Measurements from ENCODE around the gene SHC3. TPM values are rescaled to one million over a fixed set of nuclear protein-coding genes. Genes with fewer than 3 reads are reported as not detected.

Gene SHC3
- total RNA-seq, 2 donors from 2014 or later: not detected

- H3K36me3 Mint-ChIP-seq (ENCODE audit: insufficient read depth in 2 of 2): peaks cover 0 to 3% of the 10 kb centered on the region in 2 donors
- ATAC-seq (replicated peaks in 1 of 2): no peak
- peaks cover 5 to 6% of the 10 kb centered on the region in 2 donors for H3K9me3 Mint-ChIP-seq
- H3K4me1 Mint-ChIP-seq (ENCODE audit: low read depth): peaks cover 4% of the 10 kb centered on the region
- peaks cover 4% of the 10 kb centered on the region for H3K27me3 Mint-ChIP-seq (ENCODE audit: low read depth)
- DNase-seq: no peak
- no peak overlapping the region for H3K4me3 Mint-ChIP-seq
- no peak overlapping the region for H3K27ac Mint-ChIP-seq
These were observed 28.4 kb upstream of the SHC3 start for GRCh38 chr9:89207026-89207425.

- Mint-ChIP-seq H3K36me3 (ENCODE audit: insufficient read depth in 2 of 2) (peaks cover 0 to 3% of the 10 kb centered on the region in 2 donors), H3K4me3 (no peak overlapping the region), H3K27me3 (ENCODE audit: low read depth) (peaks cover 4% of the 10 kb centered on the region), H3K27ac (no peak overlapping the region), H3K9me3 (peaks cover 10 to 14% of the 10 kb centered on the region in 2 donors), H3K4me1 (ENCODE audit: low read depth) (peaks cover 4% of the 10 kb centered on the region)
- ATAC-seq (replicated peaks in 1 of 2) (no peak), DNase-seq (no peak)
These were observed 26.2 kb upstream of the SHC3 start for GRCh38 chr9:89204801-89205200.

GRCh38 chr9:89195131-89195797 lies 16.6 kb upstream of the SHC3 start:
- no peak for DNase-seq
- peaks cover 1 to 3% of the 10 kb centered on the region in 2 donors for H3K36me3 Mint-ChIP-seq (ENCODE audit: insufficient read depth in 2 of 2)
- H3K27ac Mint-ChIP-seq: no peak overlapping the region
- no peak for ATAC-seq (replicated peaks in 1 of 2)
- no peak overlapping the region for H3K4me3 Mint-ChIP-seq
- H3K9me3 Mint-ChIP-seq: peaks cover 4 to 12% of the 10 kb centered on the region in 2 donors
- no peaks in the 10 kb centered on the region for H3K4me1 Mint-ChIP-seq (ENCODE audit: low read depth)
- H3K27me3 Mint-ChIP-seq (ENCODE audit: low read depth): peaks cover 15% of the 10 kb centered on the region

- Mint-ChIP-seq H3K36me3 (ENCODE audit: insufficient read depth in 2 of 2) (peaks cover 1 to 3% of the 10 kb centered on the region in 2 donors), H3K27me3 (ENCODE audit: low read depth) (peaks cover 21% of the 10 kb centered on the region), H3K4me1 (ENCODE audit: low read depth) (no peaks in the 10 kb centered on the region), H3K4me3 (no peak overlapping the region), H3K27ac (no peak overlapping the region), H3K9me3 (peaks cover 4 to 9% of the 10 kb centered on the region in 2 donors)
- ATAC-seq (replicated peaks in 1 of 2): no peak
- no peak for DNase-seq
These were observed 16.0 kb upstream of the SHC3 start for GRCh38 chr9:89194421-89195130.

- H3K9me3 Mint-ChIP-seq: peaks cover 0 to 3% of the 10 kb centered on the region in 2 donors
- H3K4me3 Mint-ChIP-seq: no peak overlapping the region
- DNase-seq (no peak), ATAC-seq (replicated peaks in 1 of 2) (no peak)
- no peak overlapping the region for H3K27ac Mint-ChIP-seq
- H3K36me3 Mint-ChIP-seq (ENCODE audit: insufficient read depth in 2 of 2): peaks cover 0 to 1% of the 10 kb centered on the region in 2 donors
- no peaks in the 10 kb centered on the region for H3K4me1 Mint-ChIP-seq (ENCODE audit: low read depth)
- peaks cover 27% of the 10 kb centered on the region for H3K27me3 Mint-ChIP-seq (ENCODE audit: low read depth)
These were observed 12.4 kb upstream of the SHC3 start for GRCh38 chr9:89191004-89191403.

GRCh38 chr9:89189215-89189614 lies 10.6 kb upstream of the SHC3 start:
- peaks cover 43% of the 10 kb centered on the region for H3K27me3 Mint-ChIP-seq (ENCODE audit: low read depth)
- no peaks in the 10 kb centered on the region for H3K9me3 Mint-ChIP-seq
- no peak for DNase-seq
- no peak for ATAC-seq (replicated peaks in 1 of 2)
- no peak overlapping the region for H3K4me3 Mint-ChIP-seq
- H3K27ac Mint-ChIP-seq: no peak overlapping the region
- no peaks in the 10 kb centered on the region for H3K4me1 Mint-ChIP-seq (ENCODE audit: low read depth)
- H3K36me3 Mint-ChIP-seq (ENCODE audit: insufficient read depth in 2 of 2): peaks cover 0 to 1% of the 10 kb centered on the region in 2 donors

- DNase-seq (no peak), ATAC-seq (replicated peaks in 1 of 2) (no peak)
- peaks cover 0 to 1% of the 10 kb centered on the region in 2 donors for H3K36me3 Mint-ChIP-seq (ENCODE audit: insufficient read depth in 2 of 2)
- H3K27ac Mint-ChIP-seq: no peak overlapping the region
- H3K4me3 Mint-ChIP-seq: no peak overlapping the region
- no peaks in the 10 kb centered on the region for H3K9me3 Mint-ChIP-seq
- no peaks in the 10 kb centered on the region for H3K4me1 Mint-ChIP-seq (ENCODE audit: low read depth)
- H3K27me3 Mint-ChIP-seq (ENCODE audit: low read depth): peaks cover 47% of the 10 kb centered on the region
These were observed 9.3 kb upstream of the SHC3 start for GRCh38 chr9:89187950-89188349.

- Mint-ChIP-seq H3K27ac (no peak overlapping the region), H3K9me3 (no peaks in the 10 kb centered on the region), H3K4me3 (no peak overlapping the region), H3K27me3 (ENCODE audit: low read depth) (peaks cover 47% of the 10 kb centered on the region), H3K36me3 (ENCODE audit: insufficient read depth in 2 of 2) (peaks cover 0 to under 1% of the 10 kb centered on the region in 2 donors), H3K4me1 (ENCODE audit: low read depth) (no peaks in the 10 kb centered on the region)
- ATAC-seq (replicated peaks in 1 of 2): no peak
- no peak for DNase-seq
These were observed 8.9 kb upstream of the SHC3 start for GRCh38 chr9:89187541-89187940.

- Mint-ChIP-seq H3K9me3 (no peaks in the 10 kb centered on the region), H3K27me3 (ENCODE audit: low read depth) (peaks cover 50% of the 10 kb centered on the region), H3K27ac (no peak overlapping the region), H3K36me3 (ENCODE audit: insufficient read depth in 2 of 2) (no peaks in the 10 kb centered on the region), H3K4me3 (no peak overlapping the region), H3K4me1 (ENCODE audit: low read depth) (no peaks in the 10 kb centered on the region)
- no peak for DNase-seq
- no peak for ATAC-seq (replicated peaks in 1 of 2)
These were observed 8.3 kb upstream of the SHC3 start for GRCh38 chr9:89186960-89187359.

- DNase-seq (no peak), ATAC-seq (replicated peaks in 1 of 2) (no peak)
- H3K4me3 Mint-ChIP-seq: no peak overlapping the region
- no peak overlapping the region for H3K27ac Mint-ChIP-seq
- H3K27me3 Mint-ChIP-seq (ENCODE audit: low read depth): peaks cover 59% of the 10 kb centered on the region
- no peaks in the 10 kb centered on the region for H3K4me1 Mint-ChIP-seq (ENCODE audit: low read depth)
- no peaks in the 10 kb centered on the region for H3K36me3 Mint-ChIP-seq (ENCODE audit: insufficient read depth in 2 of 2)
- H3K9me3 Mint-ChIP-seq: no peaks in the 10 kb centered on the region
These were observed 7.4 kb upstream of the SHC3 start for GRCh38 chr9:89185980-89186379.

GRCh38 chr9:89183146-89183545 lies 4.5 kb upstream of the SHC3 start:
- peak in 1 of 2 donors; percentile 6 for DNase-seq
- H3K27me3 Mint-ChIP-seq (ENCODE audit: low read depth): peaks cover 72% of the 10 kb centered on the region
- peaks cover 20% of the 10 kb centered on the region for H3K4me1 Mint-ChIP-seq (ENCODE audit: low read depth)
- H3K27ac Mint-ChIP-seq: no peak overlapping the region
- no peak overlapping the region for H3K4me3 Mint-ChIP-seq
- peaks cover 0 to 3% of the 10 kb centered on the region in 2 donors for H3K36me3 Mint-ChIP-seq (ENCODE audit: insufficient read depth in 2 of 2)
- no peak for ATAC-seq (replicated peaks in 1 of 2)
- no peaks in the 10 kb centered on the region for H3K9me3 Mint-ChIP-seq

- H3K4me3 Mint-ChIP-seq: no peak overlapping the region
- H3K27me3 Mint-ChIP-seq (ENCODE audit: low read depth): peaks cover 74% of the 10 kb centered on the region
- no peak for DNase-seq
- H3K27ac Mint-ChIP-seq: no peak overlapping the region
- H3K36me3 Mint-ChIP-seq (ENCODE audit: insufficient read depth in 2 of 2): peaks cover 0 to 3% of the 10 kb centered on the region in 2 donors
- peaks cover 20% of the 10 kb centered on the region for H3K4me1 Mint-ChIP-seq (ENCODE audit: low read depth)
- ATAC-seq (replicated peaks in 1 of 2): no peak
- no peaks in the 10 kb centered on the region for H3K9me3 Mint-ChIP-seq
These were observed 3.8 kb upstream of the SHC3 start for GRCh38 chr9:89182369-89182768.

GRCh38 chr9:89179895-89180734 lies 1.5 kb upstream of the SHC3 start:
- Mint-ChIP-seq H3K36me3 (ENCODE audit: insufficient read depth in 2 of 2) (peaks cover 0 to 3% of the 10 kb centered on the region in 2 donors), H3K4me3 (peak overlapping the region; percentile 75 to 80), H3K9me3 (no peaks in the 10 kb centered on the region), H3K27ac (peak overlapping the region; percentile 7), H3K27me3 (ENCODE audit: low read depth) (peaks cover 89% of the 10 kb centered on the region), H3K4me1 (ENCODE audit: low read depth) (peaks cover 20% of the 10 kb centered on the region)
- DNase-seq (peak; percentile 55 to 58), ATAC-seq (replicated peaks in 1 of 2) (peak; percentile 86 to 89)
